Epithelial cell of proximal tubule (primary cell): ENCODE data around the gene ZNF93. TPM values are rescaled to one million over a fixed set of nuclear protein-coding genes. Genes with fewer than 3 reads are reported as not detected.
A peak's percentile ranks its signal among the peaks of the same experiment; 100 is the strongest.
"Not testable (repeated sequence)": the region's sequence is repeated elsewhere in the genome, so short reads cannot be mapped to it uniquely, and the experiment has no call there.

Experiments
- DNase-seq: peaks from one replicate; pipeline ENCODE4 v3.0.0-alpha.2; 2011; ENCODE audit warnings: low read depth
- H3K4me3 ChIP-seq: 2 replicates; pipeline ENCODE4 v1.5.1; 2011; ENCODE audit warnings: low read depth, mild to moderate bottlenecking, low read length
- total RNA-seq: library from RNA; depleted of rRNA; stranded (reverse); fragments of >200 nt; gene quantifications from 2 replicates; pipeline ENCODE4 v1.2.3, GENCODE V29; 2015
- TF ChIP-seq, protein P1 (sequence below): conservative IDR thresholded peaks from 2 replicates; pipeline ENCODE4 v1.5.1; 2012; ENCODE audit warnings: low read depth, mild to moderate bottlenecking, low read length

Gene ZNF93
- total RNA-seq, 1 donor from 2014 or later = 14.4 TPM

DNA sequence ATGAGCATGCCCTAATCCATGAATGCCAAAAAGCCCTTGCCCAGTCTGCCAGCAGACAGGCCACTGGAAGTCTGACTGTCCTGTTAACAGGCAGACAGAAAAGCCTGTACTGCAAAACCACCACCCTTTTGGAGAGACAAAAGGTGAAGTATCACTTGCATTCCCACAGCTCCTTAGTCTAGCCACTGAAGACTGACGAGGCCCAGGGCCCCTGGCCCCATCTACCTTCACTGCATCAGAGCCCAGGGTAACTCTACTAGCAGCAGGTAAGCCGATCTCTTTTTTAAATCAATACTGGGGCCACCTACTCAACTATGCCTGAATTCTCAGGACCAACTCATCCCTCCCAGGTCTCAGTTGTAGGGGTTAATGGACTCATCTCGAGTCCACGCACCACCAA, 45.5 kb downstream of the ZNF93 start:
- no peak for DNase-seq
- H3K4me3 ChIP-seq = no peak overlapping the region
- TF ChIP-seq, protein P1, sequence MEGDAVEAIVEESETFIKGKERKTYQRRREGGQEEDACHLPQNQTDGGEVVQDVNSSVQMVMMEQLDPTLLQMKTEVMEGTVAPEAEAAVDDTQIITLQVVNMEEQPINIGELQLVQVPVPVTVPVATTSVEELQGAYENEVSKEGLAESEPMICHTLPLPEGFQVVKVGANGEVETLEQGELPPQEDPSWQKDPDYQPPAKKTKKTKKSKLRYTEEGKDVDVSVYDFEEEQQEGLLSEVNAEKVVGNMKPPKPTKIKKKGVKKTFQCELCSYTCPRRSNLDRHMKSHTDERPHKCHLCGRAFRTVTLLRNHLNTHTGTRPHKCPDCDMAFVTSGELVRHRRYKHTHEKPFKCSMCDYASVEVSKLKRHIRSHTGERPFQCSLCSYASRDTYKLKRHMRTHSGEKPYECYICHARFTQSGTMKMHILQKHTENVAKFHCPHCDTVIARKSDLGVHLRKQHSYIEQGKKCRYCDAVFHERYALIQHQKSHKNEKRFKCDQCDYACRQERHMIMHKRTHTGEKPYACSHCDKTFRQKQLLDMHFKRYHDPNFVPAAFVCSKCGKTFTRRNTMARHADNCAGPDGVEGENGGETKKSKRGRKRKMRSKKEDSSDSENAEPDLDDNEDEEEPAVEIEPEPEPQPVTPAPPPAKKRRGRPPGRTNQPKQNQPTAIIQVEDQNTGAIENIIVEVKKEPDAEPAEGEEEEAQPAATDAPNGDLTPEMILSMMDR = no peak

DNA sequence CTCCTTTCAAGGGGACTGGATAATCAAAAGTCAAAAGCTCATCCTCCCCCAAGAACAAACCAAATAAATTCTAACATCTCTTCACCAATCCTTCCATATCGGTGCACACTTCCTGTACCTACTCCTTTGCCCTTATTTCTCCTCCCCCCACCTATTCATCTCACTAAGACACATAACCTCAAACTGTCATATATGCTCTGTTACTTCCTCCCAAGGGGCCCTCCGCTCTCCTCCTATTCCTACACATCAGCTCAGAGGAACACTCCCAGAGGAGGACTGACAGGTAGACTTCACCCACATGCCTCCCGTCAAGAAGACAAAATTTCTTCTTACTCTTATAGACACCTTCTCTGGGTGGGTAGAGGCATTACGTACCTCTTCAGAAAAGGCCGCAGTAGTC, 48.1 kb downstream of the ZNF93 start:
- TF ChIP-seq, protein P1 = no peak
- H3K4me3 ChIP-seq = no peak overlapping the region
- no peak for DNase-seq

DNA sequence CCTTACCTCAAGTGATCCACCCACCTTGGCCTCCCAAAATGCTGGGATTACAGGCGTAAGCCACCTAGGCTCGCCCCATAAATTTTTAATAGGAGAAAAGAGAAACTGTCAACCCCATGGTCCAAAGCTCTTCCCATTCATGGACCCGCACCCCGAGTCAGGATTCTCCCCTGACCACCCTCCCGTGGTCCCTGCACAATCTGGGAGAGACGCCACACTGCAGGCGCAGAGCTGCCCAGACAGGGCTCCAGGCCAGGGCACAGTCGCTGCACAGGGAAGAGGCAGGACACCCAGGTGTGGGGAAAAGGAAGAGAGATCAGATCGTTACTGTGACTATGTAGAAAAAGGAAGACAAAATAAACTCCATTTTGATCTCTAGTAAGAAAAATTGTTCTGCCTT, 54.5 kb downstream of the ZNF93 start:
- TF ChIP-seq, protein P1 = no peak
- H3K4me3 ChIP-seq = no peak overlapping the region
- DNase-seq = no peak

DNA sequence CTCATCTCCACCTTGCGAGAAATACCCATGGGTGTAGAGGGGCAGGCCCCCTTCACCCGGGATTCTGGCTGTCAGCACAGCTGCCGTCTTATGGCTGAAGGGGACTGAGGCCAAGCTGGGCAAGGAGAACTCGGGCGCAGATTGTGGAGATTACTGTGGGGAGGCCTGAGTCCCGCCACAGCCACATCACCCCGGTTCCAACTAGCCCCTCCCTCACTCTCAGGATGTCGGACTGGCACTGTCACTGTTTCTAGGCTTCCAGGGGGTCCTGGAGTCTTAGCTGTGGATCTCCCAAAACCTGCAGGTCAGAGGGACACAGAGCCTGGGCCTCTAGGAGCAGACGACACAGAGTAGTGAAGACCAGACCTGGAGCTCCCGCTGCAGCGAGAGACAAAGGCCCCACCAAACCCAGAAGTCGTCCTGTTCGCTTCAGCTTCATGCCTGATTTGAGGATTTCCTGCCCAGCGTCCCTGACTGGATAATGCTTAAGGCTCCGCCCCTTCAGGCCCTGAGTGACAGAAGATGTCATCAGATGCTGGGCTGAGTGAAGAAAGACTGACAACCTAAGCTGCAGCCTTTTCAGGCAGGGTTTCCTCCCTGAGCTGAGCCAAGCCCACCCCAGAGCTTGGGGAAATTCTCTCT, 55.8 kb downstream of the ZNF93 start:
- TF ChIP-seq, protein P1 = no peak
- no peak for DNase-seq
- H3K4me3 ChIP-seq = no peak overlapping the region

DNA sequence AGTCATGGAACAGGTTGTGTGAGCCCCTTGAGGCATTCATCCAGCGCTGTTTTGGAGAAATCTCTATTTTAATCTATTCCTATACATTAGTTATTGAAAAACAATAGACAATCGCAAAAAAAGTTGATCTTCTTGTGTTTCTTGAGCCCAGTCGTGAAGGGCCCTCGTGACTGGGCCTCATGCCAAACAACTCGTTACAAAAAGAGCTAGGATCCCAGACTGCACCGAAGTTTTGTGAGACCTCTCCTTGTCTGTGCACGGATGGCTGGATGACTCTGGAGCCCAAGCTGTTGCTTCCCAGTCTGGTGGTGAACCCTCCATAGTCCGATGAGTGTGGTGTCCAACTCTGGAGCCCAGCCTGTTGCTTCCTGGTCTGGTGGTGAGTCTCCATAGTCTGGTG, 57.0 kb downstream of the ZNF93 start:
- DNase-seq = not testable (repeated sequence)

DNA sequence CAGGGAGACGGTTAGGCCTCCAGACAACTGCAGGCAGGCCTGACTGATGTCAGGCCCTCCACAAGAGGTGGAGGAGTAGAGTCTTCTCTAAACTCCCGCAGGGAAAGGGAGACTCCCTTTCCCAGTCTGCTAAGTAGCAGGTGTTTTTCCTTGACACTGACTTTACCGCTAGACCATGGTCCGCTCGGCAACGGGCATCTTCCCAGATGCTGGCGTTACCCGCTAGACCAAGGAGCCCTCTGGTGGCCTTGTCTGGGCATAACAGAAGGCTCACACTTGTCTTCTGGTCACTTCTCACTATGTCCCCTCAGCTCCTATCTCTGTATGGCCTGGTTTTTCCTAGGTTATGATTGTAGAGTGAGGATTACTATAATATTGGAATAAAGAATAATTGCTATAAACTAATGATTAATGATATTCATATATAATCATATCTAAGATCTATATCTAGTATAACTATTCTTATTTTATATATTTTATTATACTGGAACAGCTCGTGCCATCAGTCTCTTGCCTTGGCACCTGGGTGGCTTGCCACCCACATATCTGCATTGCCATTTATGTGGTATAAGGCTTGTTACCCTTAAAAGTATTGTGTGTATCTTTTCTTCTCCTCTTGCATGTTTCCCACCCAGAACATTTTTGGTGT, 58.5 kb downstream of the ZNF93 start:
- DNase-seq, H3K4me3 ChIP-seq: not testable (repeated sequence)
- TF ChIP-seq, protein P1 = peak; percentile 57

More for the DNA sequence above, 57.0 kb downstream of the ZNF93 start:
- H3K4me3 ChIP-seq = not testable (repeated sequence)

DNA sequence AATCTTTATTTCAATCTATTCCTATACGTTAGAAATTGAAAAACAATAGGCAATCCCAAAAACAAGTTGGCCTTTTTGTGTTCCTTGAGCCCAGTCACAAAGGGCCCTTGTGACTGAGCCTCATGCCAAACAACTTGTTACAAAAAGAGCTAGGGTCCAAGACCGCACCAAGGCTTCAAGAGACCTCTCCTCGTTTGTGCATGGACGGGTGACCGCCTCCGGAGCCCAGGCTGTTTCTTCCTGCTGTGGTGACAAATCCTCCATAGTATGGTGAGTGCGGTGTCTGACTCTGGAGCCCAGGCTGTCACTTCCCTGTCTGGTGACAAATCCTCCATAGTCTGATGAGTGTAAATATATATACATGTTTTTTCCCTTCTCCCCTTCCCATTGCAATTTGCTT, 63.7 kb downstream of the ZNF93 start:
- H3K4me3 ChIP-seq = no peak overlapping the region
- DNase-seq = no peak
- TF ChIP-seq, protein P1 = no peak

DNA sequence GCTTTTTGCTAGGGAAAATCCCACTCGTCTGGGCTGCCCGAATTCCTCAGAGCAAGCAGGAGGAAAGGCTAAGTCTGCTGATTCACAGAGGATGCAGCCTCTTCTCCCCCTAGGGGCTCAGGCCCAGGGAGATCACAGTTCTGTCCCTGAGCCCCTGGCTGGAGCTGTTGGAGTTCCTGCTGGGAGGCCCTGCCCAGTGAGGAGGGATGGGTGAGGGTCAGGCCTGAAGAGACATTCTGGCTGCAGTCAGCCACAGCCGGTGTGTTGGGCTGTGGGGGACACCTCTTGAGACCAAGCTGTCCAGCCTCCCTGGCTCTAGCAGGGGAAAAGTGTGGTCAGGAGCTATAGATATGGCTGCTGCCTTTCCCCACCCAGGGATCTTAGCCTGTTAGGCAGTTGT, 65.4 kb downstream of the ZNF93 start:
- H3K4me3 ChIP-seq, DNase-seq: not testable (repeated sequence)
